IMR-90 (cell line): ENCODE measurements around the gene IFIT2. TPM values are rescaled to one million over a fixed set of nuclear protein-coding genes. Genes with fewer than 3 reads are reported as not detected.

Experiments
- ATAC-seq: fragments of 200-7000 bp; cut with Tn5 transposase; 2 replicates; pipeline ENCODE4 v1.9.1; 2020; ENCODE audit warnings: low read depth, mild to moderate bottlenecking, moderate library complexity
- BruUV-seq: library from RNA; stranded (reverse); fragments of 400-500 nt; replicated peaks from 2 replicates; lab custom pipeline; 2021; lab: Mats Ljungman, UMichigan
- CTCF ChIA-PET: fragments of 300-600 bp; formaldehyde crosslinking; extraction: SDS; loops from one replicate; lab custom pipeline; 2021; ENCODE audit warnings: antibody characterized with exemption; lab: Yijun Ruan, JAX
- POLR2A ChIA-PET: fragments of 300-600 bp; sonication (Branson Sonifier 250); formaldehyde crosslinking; loops from one replicate; lab custom pipeline; 2022; ENCODE audit warnings: antibody characterized with exemption; ENCODE audit not compliant: unreplicated experiment; lab: Charles Lee
- DNase-seq: peaks from one replicate; pipeline ENCODE4 v3.0.0; 2013
- H2AFZ ChIP-seq: replicated peaks from 2 replicates; pipeline ENCODE3; 2013; ENCODE audit warnings: low read length, mild to moderate bottlenecking; ENCODE audit not compliant: poor library complexity
- H2AK5ac ChIP-seq: 2 replicates; pipeline ENCODE4 v1.6.1; 2013; ENCODE audit warnings: low read depth, low read length, inconsistent platforms
- H2AK9ac ChIP-seq: replicated peaks from 2 replicates; pipeline ENCODE3; 2013; ENCODE audit warnings: mild to moderate bottlenecking, low read depth, low read length, moderate library complexity; ENCODE audit not compliant: poor library complexity
- H2BK120ac ChIP-seq: 2 replicates; pipeline ENCODE4 v1.6.1; 2013; ENCODE audit warnings: low read depth, low read length, inconsistent platforms
- H2BK15ac ChIP-seq: 3 replicates; pipeline ENCODE4 v1.6.1; 2013; ENCODE audit warnings: low read depth, low read length, inconsistent platforms
- H2BK20ac ChIP-seq: 2 replicates; pipeline ENCODE4 v1.6.1; 2013; ENCODE audit warnings: low read depth, mild to moderate bottlenecking, inconsistent platforms, low read length, moderate library complexity
- H2BK5ac ChIP-seq: 2 replicates; pipeline ENCODE4 v1.6.1; 2013; ENCODE audit warnings: mild to moderate bottlenecking, low read depth, low read length, inconsistent platforms; ENCODE audit not compliant: poor library complexity, severe bottlenecking
- H3K14ac ChIP-seq: replicated peaks from 2 replicates; pipeline ENCODE4 v1.6.1; 2013; ENCODE audit warnings: low read depth, low read length, inconsistent platforms
- H3K18ac ChIP-seq: 2 replicates; pipeline ENCODE4 v1.6.1; 2013; ENCODE audit warnings: low read depth, low read length, control low read depth
- H3K23ac ChIP-seq: 2 replicates; pipeline ENCODE4 v1.6.1; 2013; ENCODE audit warnings: low read depth, low read length, inconsistent platforms
- H3K27ac ChIP-seq: 2 replicates; pipeline ENCODE4 v1.5.1; 2013; ENCODE audit warnings: mild to moderate bottlenecking, control low read depth, low read length; ENCODE audit not compliant: insufficient read depth
- H3K27me3 ChIP-seq: 2 replicates; pipeline ENCODE4 v1.6.1; 2013; ENCODE audit warnings: low read length; ENCODE audit not compliant: control insufficient read depth, insufficient read depth
- H3K36me3 ChIP-seq: 2 replicates; pipeline ENCODE4 v1.6.1; 2013; ENCODE audit warnings: low read length, mixed read lengths; ENCODE audit not compliant: control insufficient read depth, insufficient read depth
- H3K4ac ChIP-seq: 2 replicates; pipeline ENCODE4 v1.6.1; 2013; ENCODE audit warnings: low read depth, low read length, inconsistent platforms
- H3K4me1 ChIP-seq: 2 replicates; pipeline ENCODE4 v1.6.1; 2013; ENCODE audit warnings: low read length, mixed read lengths; ENCODE audit not compliant: control insufficient read depth, insufficient read depth
- H3K4me2 ChIP-seq: 2 replicates; pipeline ENCODE4 v1.6.1; 2013; ENCODE audit warnings: low read depth, mild to moderate bottlenecking, control low read depth, low read length, moderate library complexity
- H3K4me3 ChIP-seq: 2 replicates; pipeline ENCODE4 v1.5.1; 2013; ENCODE audit warnings: low read depth, mild to moderate bottlenecking, control low read depth, low read length, moderate library complexity; ENCODE audit not compliant: insufficient read depth
- H3K56ac ChIP-seq: 2 replicates; pipeline ENCODE4 v1.6.1; 2013; ENCODE audit warnings: low read length, inconsistent platforms; ENCODE audit not compliant: insufficient read depth; ENCODE audit errors: extremely low read depth
- H3K79me1 ChIP-seq, 2 experiments: 2 replicates each; pipeline ENCODE4 v1.6.1; 2013; ENCODE audit warnings: low read length in 2 of 2, inconsistent platforms in 1 of 2, low read depth in 1 of 2
- H3K9ac ChIP-seq: 2 replicates; pipeline ENCODE4 v1.6.1; 2013; ENCODE audit warnings: low read depth, low read length, control low read depth
- H3K9me1 ChIP-seq: 2 replicates; pipeline ENCODE4 v1.6.1; 2013; ENCODE audit warnings: low read length, inconsistent platforms; ENCODE audit not compliant: insufficient read depth
- H3K9me3 ChIP-seq: 2 replicates; pipeline ENCODE4 v1.6.1; 2013; ENCODE audit warnings: low read length; ENCODE audit not compliant: control insufficient read depth, insufficient read depth
- H4K20me1 ChIP-seq: 2 replicates; pipeline ENCODE4 v1.6.1; 2013; ENCODE audit warnings: low read length, inconsistent platforms; ENCODE audit not compliant: insufficient read depth
- H4K5ac ChIP-seq: 2 replicates; pipeline ENCODE4 v1.6.1; 2013; ENCODE audit warnings: mild to moderate bottlenecking, low read depth, low read length, control low read depth
- H4K8ac ChIP-seq, 2 experiments: 2 replicates each; pipeline ENCODE4 v1.6.1; 2013; ENCODE audit warnings: low read depth in 2 of 2, low read length in 2 of 2, control low read depth in 1 of 2, inconsistent platforms in 1 of 2
- H4K91ac ChIP-seq: 2 replicates; pipeline ENCODE4 v1.6.1; 2013; ENCODE audit warnings: low read depth, low read length, inconsistent platforms; ENCODE audit not compliant: insufficient read depth
- BHLHE40 ChIP-seq: fragments of 150-350 bp; IDR thresholded peaks from 2 replicates; pipeline ENCODE4 v1.6.1; 2016; ENCODE audit warnings: mild to moderate bottlenecking, low read depth, low read length
- CEBPB ChIP-seq: IDR thresholded peaks from 2 replicates; pipeline ENCODE4 v1.6.1; 2012; ENCODE audit warnings: low read depth, low read length, improper control_type of control experiment
- CHD1 ChIP-seq: IDR thresholded peaks from 2 replicates; pipeline ENCODE4 v1.6.1; 2012; ENCODE audit warnings: low read depth, low read length, improper control_type of control experiment
- CTCF ChIP-seq: conservative IDR thresholded peaks from 2 replicates; pipeline ENCODE4 v1.5.1; 2012; ENCODE audit warnings: mild to moderate bottlenecking, low read depth, low read length, improper control_type of control experiment
- ELK1 ChIP-seq: fragments of 150-350 bp; IDR thresholded peaks from 2 replicates; pipeline ENCODE4 v1.6.1; 2016; ENCODE audit warnings: low read depth, mild to moderate bottlenecking, low read length, moderate library complexity, borderline replicate concordance
- FOS ChIP-seq: fragments of 150-350 bp; IDR thresholded peaks from 2 replicates; pipeline ENCODE4 v1.6.1; 2016; ENCODE audit warnings: low read depth, low read length
- MAFK ChIP-seq: IDR thresholded peaks from 2 replicates; pipeline ENCODE4 v1.6.1; 2012; ENCODE audit warnings: low read depth, low read length, improper control_type of control experiment
- MAZ ChIP-seq: IDR thresholded peaks from 2 replicates; pipeline ENCODE4 v1.6.1; 2012; ENCODE audit warnings: low read depth, mild to moderate bottlenecking, low read length, improper control_type of control experiment, moderate library complexity, borderline replicate concordance
- MXI1 ChIP-seq: IDR thresholded peaks from 2 replicates; pipeline ENCODE4 v1.6.1; 2012; ENCODE audit warnings: low read depth, mild to moderate bottlenecking, low read length, moderate library complexity, borderline replicate concordance
- NFE2L2 ChIP-seq: fragments of 150-350 bp; IDR thresholded peaks from 2 replicates; pipeline ENCODE4 v1.6.1; 2016; ENCODE audit warnings: low read depth, mild to moderate bottlenecking, low read length
- POLR2A ChIP-seq: IDR thresholded peaks from 2 replicates; pipeline ENCODE4 v1.6.1; 2012; ENCODE audit warnings: mild to moderate bottlenecking, low read depth, low read length
- RAD21 ChIP-seq: IDR thresholded peaks from 2 replicates; pipeline ENCODE4 v1.6.1; 2012; ENCODE audit warnings: low read length, improper control_type of control experiment
- RCOR1 ChIP-seq: IDR thresholded peaks from 2 replicates; pipeline ENCODE4 v1.6.1; 2012; ENCODE audit warnings: mild to moderate bottlenecking, low read length, improper control_type of control experiment; ENCODE audit not compliant: insufficient replicate concordance
- RFX5 ChIP-seq: IDR thresholded peaks from 2 replicates; pipeline ENCODE4 v1.8.0; 2012; ENCODE audit warnings: low read depth, mild to moderate bottlenecking, low read length, moderate library complexity
- SMC3 ChIP-seq: fragments of 150-350 bp; IDR thresholded peaks from 2 replicates; pipeline ENCODE4 v1.6.1; 2016; ENCODE audit warnings: low read depth, mild to moderate bottlenecking, antibody characterized with exemption, low read length, moderate library complexity
- USF2 ChIP-seq: fragments of 150-350 bp; IDR thresholded peaks from 2 replicates; pipeline ENCODE4 v1.6.1; 2017; ENCODE audit warnings: mild to moderate bottlenecking, antibody characterized with exemption, low read length, low read depth
- WGBS, 2 experiments: methylation state at CpG; one replicate each; pipeline versions ENCODE4 v1.1.5 to v1.1.7; 2013; ENCODE audit warnings: missing lambda C conversion rate in 2 of 2; ENCODE audit not compliant: insufficient read length in 1 of 2; ENCODE audit errors: extremely low coverage in 2 of 2; 5-methylcytosine and 5-hydroxymethylcytosine counted together
- dilution Hi-C: fragments of 300-500 bp; cut with HindIII; formaldehyde crosslinking; loops from one replicate; pipeline ENCODE4 v1.14.3; 2018; ENCODE audit warnings: low sequenced_read_pairs; ENCODE audit not compliant: unreplicated experiment
- in situ Hi-C: fragments of 300-500 bp; cut with MboI; formaldehyde crosslinking; loops from 3 replicates; pipeline ENCODE4 v1.14.3; 2019; ENCODE audit warnings: low sequenced_read_pairs, inconsistent platforms, mixed read lengths
- intact Hi-C: fragments of 100-400 bp; cut with micrococcal nuclease; formaldehyde crosslinking; loops from 2 replicates; pipeline ENCODE4 v1.10.0; 2022
- polyA plus RNA-seq, 3 experiments: library from polyadenylated mRNA; depleted of rRNA; stranded (reverse); fragments of >200 nt; gene quantifications; 2 replicates each; pipeline ENCODE4 v1.2.3, GENCODE V29; 2012; ENCODE audit warnings: low replicate concordance in 1 of 3
- total RNA-seq: library from RNA; depleted of rRNA; stranded (reverse); fragments of >200 nt; gene quantifications from 2 replicates; pipeline ENCODE4 v1.2.3, GENCODE V29; 2012

The IFIT2 gene
- total and polyA plus RNA-seq, 2 of the 4 experiments (the other 2 are of a cell fraction) = 1.1 to 2.2 TPM

DNA sequence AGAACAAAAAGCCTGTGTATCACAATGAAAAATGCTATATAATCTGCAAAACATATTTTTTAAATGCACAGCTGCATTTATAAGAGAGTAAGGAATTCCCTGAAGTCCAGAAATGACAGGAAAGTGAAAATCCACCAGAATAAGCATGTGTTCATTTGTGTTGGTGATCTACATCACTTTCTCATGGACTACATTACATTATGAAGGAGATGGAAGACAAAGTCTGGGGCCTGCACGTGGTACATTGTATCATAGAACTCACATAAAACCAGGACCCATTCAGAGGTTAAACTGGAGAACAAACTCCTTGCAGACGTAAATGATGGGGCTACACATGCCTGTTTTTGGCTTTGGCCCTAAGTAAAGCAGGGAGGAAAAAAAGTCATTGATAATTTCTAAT is 42.3 kb downstream of the IFIT2 start:
- no TSS peak for BruUV-seq
- no peak overlapping the region for H4K8ac ChIP-seq
- no peak overlapping the region for H2BK120ac ChIP-seq
- in situ Hi-C loops = no loop called here
- intact Hi-C loops = no loop called here
- no peaks in the 10 kb centered on the region; the same call in 1 of the 2 replicates for H3K9me1 ChIP-seq
- no peak overlapping the region for H2BK20ac ChIP-seq
- no peak overlapping the region for H2AK5ac ChIP-seq
- dilution Hi-C loops = no loop called here
- no peaks in the 10 kb centered on the region for H3K9me3 ChIP-seq
- no peak overlapping the region for H4K91ac ChIP-seq
- no peak overlapping the region for H2AFZ ChIP-seq
- no peak overlapping the region for H3K56ac ChIP-seq
- H3K4me3 ChIP-seq = no peak overlapping the region
- H4K5ac ChIP-seq = no peak overlapping the region
- no peak overlapping the region for H3K18ac ChIP-seq
- no peak overlapping the region for H3K4ac ChIP-seq
- no peaks in the 10 kb centered on the region for H4K20me1 ChIP-seq
- TF ChIP-seq BHLHE40 (no peak), CEBPB (no peak), USF2 (no peak), ELK1 (no peak), RAD21 (no peak), MAZ (no peak), NFE2L2 (no peak), CTCF (no peak), SMC3 (no peak), MXI1 (no peak), RCOR1 (no peak), CHD1 (no peak), FOS (no peak), RFX5 (no peak), POLR2A (no peak), MAFK (no peak)
- H2BK15ac ChIP-seq = no peak overlapping the region
- WGBS, 2 experiments = no CpG with 5 or more reads among the region's 2 CpGs
- no peak overlapping the region for H3K27ac ChIP-seq
- DNase-seq (no peak), ATAC-seq (no peak)
- H3K23ac ChIP-seq = no peak overlapping the region
- no peaks in the 10 kb centered on the region for H3K79me1 ChIP-seq
- H3K4me1 ChIP-seq = peaks cover 4% of the 10 kb centered on the region
- POLR2A ChIA-PET = no interaction called here
- H3K36me3 ChIP-seq = peaks cover under 1% of the 10 kb centered on the region
- CTCF ChIA-PET = interaction anchor here (0.7 kb wide), 1 partner anchor 34 kb away, joined by 4 read pairs; no protein-coding TSS in a partner anchor
- no peak overlapping the region for H2AK9ac ChIP-seq
- no peaks in the 10 kb centered on the region for H3K27me3 ChIP-seq
- no peak overlapping the region for H3K4me2 ChIP-seq
- no peak overlapping the region for H3K9ac ChIP-seq
- H2BK5ac ChIP-seq = no peak overlapping the region
- no peak overlapping the region for H3K14ac ChIP-seq
